HG02678 (cell line): ENCODE results near the gene CD101.

ENCODE experiments used
- ATAC-seq: cut with Tn5 transposase; IDR thresholded peaks from one replicate; pipeline ENCODE4 v1.9.1; 2021; ENCODE audit warnings: mild to moderate bottlenecking, moderate library complexity; ENCODE audit not compliant: unreplicated experiment

CD101 gene

GRCh38 chr1:117013309-117013858, 11.8 kb downstream of the CD101 start:
- no peak for ATAC-seq

DNA sequence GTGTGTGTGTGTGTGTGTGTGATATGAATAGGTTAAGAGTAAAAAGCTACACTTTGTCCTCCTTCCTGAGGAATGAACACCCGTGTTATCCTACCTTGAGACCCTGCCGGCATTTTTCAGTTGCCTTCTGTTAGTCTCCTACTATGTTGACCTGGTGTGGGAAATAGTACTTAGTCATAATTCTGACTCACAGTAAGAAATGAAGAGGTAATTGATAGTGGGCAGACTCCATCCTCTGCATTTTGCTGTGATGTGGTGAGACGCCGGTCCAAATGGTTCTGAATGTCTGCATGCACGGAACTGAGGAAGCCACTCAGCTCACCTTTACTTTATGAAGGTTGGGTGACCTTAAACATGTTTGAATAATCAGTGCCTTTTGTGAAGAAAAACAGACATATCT, 12.6 kb downstream of the CD101 start:
- no peak for ATAC-seq

GRCh38 chr1:117015724-117016123, 14.2 kb downstream of the CD101 start:
- no peak for ATAC-seq

DNA sequence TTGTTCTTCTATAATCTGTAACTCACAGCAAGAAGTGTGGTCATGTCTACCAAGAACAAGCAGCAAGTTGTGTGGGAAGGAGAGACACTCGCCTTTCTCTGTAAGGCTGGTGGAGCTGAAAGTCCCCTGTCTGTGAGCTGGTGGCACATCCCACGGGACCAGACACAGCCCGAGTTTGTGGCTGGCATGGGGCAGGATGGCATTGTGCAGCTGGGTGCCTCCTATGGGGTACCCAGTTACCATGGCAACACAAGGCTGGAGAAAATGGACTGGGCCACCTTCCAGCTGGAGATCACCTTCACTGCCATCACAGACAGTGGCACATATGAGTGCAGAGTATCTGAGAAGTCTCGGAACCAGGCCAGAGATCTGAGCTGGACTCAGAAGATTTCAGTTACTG, 15.5 kb downstream of the CD101 start:
- peak; percentile 23 for ATAC-seq

DNA sequence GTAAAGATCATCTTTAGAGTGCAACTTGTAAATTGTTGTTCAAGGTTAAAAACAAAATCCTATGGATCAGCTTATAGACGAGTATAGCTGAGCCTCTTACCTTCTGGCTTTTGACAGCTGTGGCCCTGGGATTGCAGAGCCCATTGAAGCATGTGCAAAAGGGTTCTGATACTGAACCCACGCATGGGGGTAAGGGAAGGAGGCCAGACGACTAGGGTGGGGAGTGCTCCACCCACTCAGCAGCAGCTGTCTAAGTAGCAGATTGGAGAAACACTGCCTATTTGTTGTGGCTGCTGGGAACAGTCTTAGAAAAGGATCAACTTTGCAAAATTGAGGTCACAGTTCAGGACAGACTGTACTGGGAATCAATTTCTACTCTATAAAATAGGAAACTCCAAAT, 16.1 kb downstream of the CD101 start:
- ATAC-seq, result peak; percentile 83

GRCh38 chr1:117020526-117021156, 19.1 kb downstream of the CD101 start:
- ATAC-seq, result no peak

DNA sequence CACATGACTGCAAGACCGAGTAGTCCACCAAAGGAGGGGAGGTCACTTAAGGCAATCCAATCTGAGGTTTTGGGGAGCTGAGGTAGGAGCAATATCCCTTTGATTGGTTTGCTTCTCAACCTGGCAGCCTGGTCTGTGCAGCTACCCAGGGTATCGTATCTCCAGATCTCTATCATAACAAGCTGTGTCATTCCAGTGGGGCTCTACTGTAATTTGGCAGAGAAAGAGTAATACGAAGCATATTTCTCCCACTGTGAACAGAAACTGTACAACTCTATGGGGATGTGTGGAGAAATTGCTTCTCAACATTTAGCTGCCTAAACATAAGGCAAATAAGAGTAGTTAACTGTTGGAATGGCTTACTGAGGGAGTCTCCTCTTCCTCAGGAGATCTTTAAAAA, 20.6 kb downstream of the CD101 start:
- ATAC-seq, result no peak

DNA sequence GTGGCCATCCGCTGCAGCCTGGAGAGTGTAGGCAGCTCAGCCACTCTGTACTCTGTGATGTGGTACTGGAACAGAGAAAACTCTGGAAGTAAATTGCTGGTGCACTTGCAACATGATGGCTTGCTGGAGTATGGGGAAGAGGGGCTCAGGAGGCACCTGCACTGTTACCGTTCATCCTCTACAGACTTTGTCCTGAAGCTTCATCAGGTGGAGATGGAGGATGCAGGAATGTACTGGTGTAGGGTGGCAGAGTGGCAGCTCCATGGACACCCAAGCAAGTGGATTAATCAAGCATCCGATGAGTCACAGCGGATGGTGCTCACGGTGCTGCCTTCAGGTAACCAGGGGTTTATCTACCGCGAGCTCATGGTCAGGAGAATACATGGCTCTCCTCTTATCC, 24.0 kb downstream of the CD101 start:
- ATAC-seq, result no peak

DNA sequence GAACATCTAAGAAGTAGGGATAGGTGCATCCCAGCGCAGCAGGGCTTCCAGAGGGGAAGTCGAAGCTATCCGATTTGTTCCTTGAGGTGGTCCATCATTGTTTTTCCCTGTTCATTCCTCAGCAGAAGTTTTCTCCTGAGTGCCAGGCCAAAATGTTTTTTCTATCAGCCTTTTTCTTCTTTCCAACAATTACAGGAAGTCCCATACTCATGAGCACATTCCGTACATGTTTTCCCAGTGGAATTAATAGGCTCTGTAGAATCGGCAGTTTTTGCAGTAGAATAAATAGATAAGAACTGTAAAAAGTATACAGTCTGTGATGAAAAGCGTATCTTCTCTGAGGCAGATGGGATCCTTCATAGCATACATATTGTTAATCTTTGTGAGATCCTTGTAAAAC, 24.8 kb downstream of the CD101 start:
- ATAC-seq, result no peak

DNA sequence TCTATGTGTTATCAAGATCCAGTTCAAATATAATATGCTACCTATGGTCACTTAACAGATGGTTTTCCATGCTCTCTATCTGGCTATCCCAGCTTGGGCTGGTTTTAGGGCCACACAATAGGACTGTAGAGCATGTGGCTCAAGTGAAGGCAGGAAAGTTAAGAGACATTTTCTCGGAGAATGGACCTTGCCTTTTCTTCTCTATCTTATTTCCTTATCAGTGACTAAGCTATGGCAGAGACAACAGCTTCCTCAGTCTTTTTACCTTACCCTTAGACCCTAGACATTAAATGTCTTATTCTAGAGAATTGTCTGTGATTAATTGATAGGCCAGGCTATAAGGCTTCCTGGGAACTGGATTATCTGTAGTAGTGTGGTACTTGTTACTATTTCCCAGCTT, 28.1 kb downstream of the CD101 start:
- ATAC-seq, result no peak

DNA sequence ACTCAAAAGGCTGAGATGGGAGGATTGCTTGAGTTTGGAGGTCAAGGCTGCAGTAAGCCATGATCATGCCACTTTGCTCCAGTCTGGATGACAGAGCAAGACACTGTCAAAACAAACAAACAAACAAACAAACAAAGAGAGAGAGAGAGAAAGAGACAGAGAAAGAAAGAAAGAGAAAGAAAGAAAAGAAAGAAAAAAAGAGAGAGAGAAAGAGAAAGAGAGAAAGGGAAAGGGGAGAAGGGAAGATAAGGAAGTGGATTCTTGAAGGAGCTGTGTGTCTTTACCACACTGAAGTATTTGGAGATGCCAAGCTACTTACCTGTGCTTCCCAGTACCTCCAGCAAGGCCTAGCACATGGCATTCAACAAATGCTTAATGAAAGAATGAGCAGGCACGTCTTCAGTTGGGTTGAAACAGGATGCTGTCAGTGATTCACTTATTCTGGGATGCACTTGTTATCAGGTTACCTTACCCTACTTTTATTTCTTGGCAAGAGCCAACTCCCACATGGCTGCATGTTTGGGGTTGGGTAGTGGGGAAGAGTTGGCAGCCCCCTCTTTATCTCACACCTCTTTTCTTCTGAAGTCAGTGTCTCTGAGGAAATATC, 28.8 kb downstream of the CD101 start:
- no peak for ATAC-seq

GRCh38 chr1:117032266-117032665, 30.7 kb downstream of the CD101 start:
- no peak for ATAC-seq

- no peak for ATAC-seq
Observed at GRCh38 chr1:117032681-117033539, 31.4 kb downstream of the CD101 start.

- no peak for ATAC-seq
Observed at GRCh38 chr1:117033772-117034171, 32.2 kb downstream of the CD101 start.

GRCh38 chr1:117034791-117035290, 33.3 kb downstream of the CD101 start:
- no peak for ATAC-seq

- ATAC-seq, result no peak
Observed at GRCh38 chr1:117036018-117036461, 34.5 kb downstream of the CD101 start.

DNA sequence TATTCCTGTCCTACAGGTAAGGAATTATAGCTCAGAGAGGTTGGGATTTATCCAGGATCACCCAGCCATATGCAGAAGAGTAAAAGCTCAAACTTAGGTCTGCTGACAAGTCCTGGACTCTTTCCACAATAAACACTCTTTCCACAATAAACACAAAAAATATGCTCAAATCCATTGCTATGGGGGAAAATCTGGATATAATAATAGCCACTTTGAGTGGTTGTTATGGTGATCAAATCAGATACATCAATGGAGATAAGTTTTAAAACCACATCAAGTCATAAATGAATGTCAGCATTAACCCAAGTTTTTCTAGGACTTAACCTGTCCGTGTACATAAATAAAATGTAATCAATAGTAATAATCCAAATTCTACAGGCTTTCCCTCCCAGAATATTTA, 36.2 kb downstream of the CD101 start:
- ATAC-seq, result no peak

GRCh38 chr1:117038236-117038635, 36.7 kb downstream of the CD101 start:
- no peak for ATAC-seq

DNA sequence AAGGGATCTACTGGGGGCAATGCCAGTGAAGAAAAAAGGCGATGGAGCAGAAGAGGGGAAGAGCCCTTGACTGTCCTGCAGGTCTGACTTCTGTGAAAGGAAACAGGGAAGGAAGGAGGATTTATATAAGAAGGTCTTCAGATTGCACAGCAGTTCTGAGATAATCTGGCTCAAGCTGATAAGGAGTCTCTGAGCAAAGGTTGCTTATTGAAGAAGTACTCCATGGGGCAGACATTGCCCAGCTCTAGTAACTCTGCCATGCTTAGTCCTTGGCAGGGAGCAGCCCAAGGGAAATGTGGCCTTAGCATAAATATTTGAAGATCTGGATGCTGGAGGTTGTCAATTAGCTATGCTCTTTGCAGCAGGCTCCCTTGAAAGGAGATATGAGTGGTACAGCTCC, 42.7 kb downstream of the CD101 start:
- no peak for ATAC-seq

GRCh38 chr1:117045644-117046043, 44.1 kb downstream of the CD101 start:
- ATAC-seq, result no peak

DNA sequence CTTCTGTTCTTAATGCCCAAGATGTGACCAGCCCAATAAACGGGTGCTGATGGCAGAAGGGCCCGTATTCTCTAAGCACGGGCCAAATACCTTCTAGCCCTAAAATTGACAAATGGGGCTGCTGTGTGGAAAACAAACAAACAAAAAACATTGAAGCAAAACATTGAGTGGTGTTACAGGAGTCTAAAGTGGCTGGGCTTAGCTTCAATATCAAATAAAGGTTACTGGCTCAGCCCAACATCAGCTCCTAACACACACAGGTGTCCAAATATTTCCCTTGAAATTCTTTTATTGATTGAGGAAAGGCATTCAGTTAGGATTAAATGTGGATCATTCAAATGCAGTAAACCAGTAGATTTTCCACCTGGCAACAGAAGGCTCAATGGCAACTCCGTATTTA, 45.2 kb downstream of the CD101 start:
- ATAC-seq, result no peak

DNA sequence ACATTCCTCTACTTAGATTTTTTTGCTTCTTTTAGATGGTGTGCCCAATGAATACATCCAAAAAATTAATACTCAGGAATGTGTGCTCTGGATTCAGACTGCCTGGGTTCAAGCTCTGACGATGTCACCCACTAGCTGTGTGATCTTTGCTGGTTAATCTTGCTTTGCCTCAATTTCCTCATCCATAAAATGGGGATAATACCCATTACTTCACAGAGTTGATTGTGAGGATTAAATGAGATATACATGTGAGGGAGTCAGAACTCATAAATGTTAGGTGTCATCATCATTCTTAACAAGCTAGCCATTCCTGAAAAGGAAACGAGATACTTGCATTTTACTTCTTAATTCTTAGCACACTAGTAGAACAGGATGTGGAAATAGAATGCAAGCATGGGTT, 45.7 kb downstream of the CD101 start:
- no peak for ATAC-seq
